Posterior vena cava (tissue), 2 donors: Measurements from ENCODE around the gene BMP4. TPM values are rescaled to one million over a fixed set of nuclear protein-coding genes. Genes with fewer than 3 reads are reported as not detected.
"Not testable (repeated sequence)": the region's sequence is repeated elsewhere in the genome, so short reads cannot be mapped to it uniquely, and the experiment has no call there.

ENCODE experiments used
- DNase-seq: peaks from one replicate; pipeline ENCODE4 v3.0.0-alpha.2; 2020; ENCODE audit warnings: low spot score
- intact Hi-C, 2 donors: fragments of 100-400 bp; cut with DNase I; formaldehyde crosslinking; loops; one replicate each; pipeline versions ENCODE4 v1.14.1 to v1.14.2; 2022 to 2023
- long read RNA-seq, 2 donors: library from polyadenylated mRNA; unstranded; transcript quantifications; one replicate each; pipeline ENCODE4 v2.0.0, GENCODE V29; 2020 to 2021
- total RNA-seq, 2 donors: library from RNA; stranded (reverse); fragmentation: NEBNext Ultra II Directional; extraction: Animal tissue kit (Norgen Biotek cat#: 25700); gene quantifications; one replicate each; pipeline ENCODE4 v1.2.1, GENCODE V29; 2021
- donor health status: DM: yes; HTN: yes; CAD: no.
- donor health status: DM: yes; HTN: yes; CAD: no.

Gene BMP4
- 1 to 10 TPM; 9.1 to 9.3 TPM for total RNA-seq
- long read RNA-seq, donor 1, partial matches to known transcripts: 0 of 7 reads
- long read RNA-seq, donor 1, other reads (novel, unspliced or antisense): 4 of 7 reads
- long read RNA-seq, donor 2, transcript BMP4-201 (4 exons, 1,917 nt): minor isoform, 8 of 38 reads
- long read RNA-seq, donor 2, transcript BMP4-206 (4 exons, 1,708 nt): major isoform, 12 of 38 reads
- long read RNA-seq, donor 2, partial matches to known transcripts: 3 of 38 reads
- long read RNA-seq, donor 2, other reads (novel, unspliced or antisense): 7 of 38 reads

- intact Hi-C loops: loop anchor here in 1 of 2 donors (10.0 kb wide), 1 partner anchor 208 kb away; no protein-coding TSS in a partner anchor
- peak; percentile 94 for DNase-seq
These were observed at the start of gene BMP4 for GRCh38 chr14:53956427-53957201. Gene BMP4 (minus strand): TSS chr14:53956825. CDS start chr14:53952222, 4,603 bp downstream.

- intact Hi-C loops: no loop called here
- no peak for DNase-seq
These were observed 46.4 kb upstream of the BMP4 start for GRCh38 chr14:54003064-54003463.

- intact Hi-C loops: no loop called here
- DNase-seq: no peak
These were observed 46.0 kb upstream of the BMP4 start for GRCh38 chr14:54002653-54003052.

- intact Hi-C loops: no loop called here
- no peak for DNase-seq
These were observed 44.7 kb upstream of the BMP4 start for GRCh38 chr14:54001189-54001878.

- DNase-seq: no peak
- intact Hi-C loops: no loop called here
These were observed 43.8 kb upstream of the BMP4 start for GRCh38 chr14:54000341-54000811.

- intact Hi-C loops: no loop called here
- DNase-seq: no peak
These were observed 42.5 kb upstream of the BMP4 start for GRCh38 chr14:53999061-53999488.

- intact Hi-C loops: no loop called here
- DNase-seq: no peak
These were observed 39.4 kb upstream of the BMP4 start for GRCh38 chr14:53996041-53996440.

- intact Hi-C loops: no loop called here
These were observed 37.4 kb upstream of the BMP4 start for GRCh38 chr14:53993920-53994607.

GRCh38 chr14:53990978-53991377, 34.4 kb upstream of the BMP4 start:
- intact Hi-C loops: no loop called here
- no peak for DNase-seq

More at GRCh38 chr14:53993920-53994607, 37.4 kb upstream of the BMP4 start:
- DNase-seq: no peak

- intact Hi-C loops: not testable (repeated sequence)
These were observed 30.1 kb upstream of the BMP4 start for GRCh38 chr14:53986718-53987117.

GRCh38 chr14:53984958-53985357, 28.3 kb upstream of the BMP4 start:
- intact Hi-C loops, DNase-seq: not testable (repeated sequence)

More at GRCh38 chr14:53986718-53987117, 30.1 kb upstream of the BMP4 start:
- DNase-seq: not testable (repeated sequence)

GRCh38 chr14:53983112-53983511, 26.5 kb upstream of the BMP4 start:
- intact Hi-C loops: no loop called here
- no peak for DNase-seq

- no peak for DNase-seq
- intact Hi-C loops: no loop called here
These were observed 25.9 kb upstream of the BMP4 start for GRCh38 chr14:53982546-53982945.

GRCh38 chr14:53979747-53980642, 23.4 kb upstream of the BMP4 start:
- no peak for DNase-seq
- intact Hi-C loops: no loop called here

GRCh38 chr14:53979113-53979681, 22.6 kb upstream of the BMP4 start:
- DNase-seq: no peak
- intact Hi-C loops: no loop called here

GRCh38 chr14:53978194-53978593, 21.6 kb upstream of the BMP4 start:
- intact Hi-C loops: no loop called here
- DNase-seq: no peak

GRCh38 chr14:53975444-53975843, 18.8 kb upstream of the BMP4 start:
- intact Hi-C loops: no loop called here

GRCh38 chr14:53971521-53971920, 14.9 kb upstream of the BMP4 start:
- intact Hi-C loops: no loop called here
- DNase-seq: no peak

More at GRCh38 chr14:53975444-53975843, 18.8 kb upstream of the BMP4 start:
- no peak for DNase-seq
